Calu3 (cell line): ENCODE results near the gene KCNK13. TPM values are rescaled to one million over a fixed set of nuclear protein-coding genes. Genes with fewer than 3 reads are reported as not detected.
"Not testable (repeated sequence)": the region's sequence is repeated elsewhere in the genome, so short reads cannot be mapped to it uniquely, and the experiment has no call there.

ENCODE experiments used
- BruUV-seq: library from RNA; stranded (reverse); fragments of 400-500 nt; replicated peaks from 2 replicates; lab custom pipeline; 2021; lab: Mats Ljungman, UMichigan
- CTCF ChIA-PET: fragments of 300-600 bp; sonication (Branson Sonifier 250); formaldehyde crosslinking; loops from one replicate; lab custom pipeline; 2022; ENCODE audit warnings: antibody characterized with exemption; lab: Charles Lee
- DNase-seq: peaks from one replicate; pipeline ENCODE4 v3.0.0; 2022
- H3K27ac Mint-ChIP-seq: one replicate; pipeline ENCODE4 v1.8.0; 2022; ENCODE audit warnings: mixed read lengths; ENCODE audit not compliant: unreplicated experiment
- H3K27me3 Mint-ChIP-seq: one replicate; pipeline ENCODE4 v1.8.0; 2022; ENCODE audit warnings: mixed read lengths; ENCODE audit not compliant: unreplicated experiment
- H3K36me3 Mint-ChIP-seq: one replicate; pipeline ENCODE4 v1.8.0; 2022; ENCODE audit warnings: mild to moderate bottlenecking, moderate library complexity, mixed read lengths; ENCODE audit not compliant: insufficient read depth, unreplicated experiment
- H3K4me1 Mint-ChIP-seq: one replicate; pipeline ENCODE4 v1.8.0; 2022; ENCODE audit warnings: mild to moderate bottlenecking, low read depth, mixed read lengths; ENCODE audit not compliant: unreplicated experiment
- H3K4me3 Mint-ChIP-seq: one replicate; pipeline ENCODE4 v1.8.0; 2022; ENCODE audit warnings: mild to moderate bottlenecking, low read depth, moderate library complexity, mixed read lengths; ENCODE audit not compliant: unreplicated experiment
- H3K9me3 Mint-ChIP-seq: one replicate; pipeline ENCODE4 v1.8.0; 2022; ENCODE audit warnings: low read depth, mixed read lengths; ENCODE audit not compliant: unreplicated experiment
- intact Hi-C: fragments of 100-400 bp; cut with micrococcal nuclease; formaldehyde crosslinking; loops from one replicate; pipeline ENCODE4 v1.10.0; 2022; ENCODE audit not compliant: unreplicated experiment
- total RNA-seq: library from RNA; stranded (reverse); gene quantifications from 2 replicates; pipeline ENCODE4 v1.2.3, GENCODE V29; 2022
- TF ChIP-seq, protein P1 (sequence below): fragments of 200-600 bp; IDR thresholded peaks from one replicate; pipeline ENCODE4 v1.8.0; 2022; ENCODE audit warnings: antibody characterized with exemption; ENCODE audit not compliant: unreplicated experiment

Gene KCNK13
- total RNA-seq, 1 experiment from 2014 or later: not detected

GRCh38 chr14:90024910-90025309 is 36.9 kb upstream of the KCNK13 start:
- no TSS peak for BruUV-seq
- CTCF ChIA-PET: no interaction called here

DNA sequence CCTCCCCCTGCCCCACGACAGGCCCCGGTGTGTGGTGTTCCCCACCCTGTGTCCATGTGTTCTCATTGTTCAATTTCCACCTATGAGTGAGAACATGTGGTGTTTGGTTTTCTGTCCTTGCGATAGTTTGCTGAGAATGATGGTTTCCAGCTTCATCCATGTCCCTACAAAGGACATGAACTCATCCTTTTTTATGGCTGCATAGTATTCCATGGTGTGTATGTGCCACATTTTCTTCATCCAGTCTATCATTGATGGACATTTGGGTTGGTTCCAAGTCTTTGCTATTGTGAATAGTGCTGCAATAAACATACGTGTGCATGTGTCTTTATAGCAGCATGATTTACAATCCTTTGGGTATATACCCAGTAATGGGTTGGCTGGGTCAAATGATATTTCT is 35.2 kb upstream of the KCNK13 start:
- BruUV-seq, H3K4me3 Mint-ChIP-seq, H3K4me1 Mint-ChIP-seq, DNase-seq, CTCF ChIA-PET, H3K27ac Mint-ChIP-seq, H3K9me3 Mint-ChIP-seq, intact Hi-C loops, H3K27me3 Mint-ChIP-seq: not testable (repeated sequence)
- peaks cover 12% of the 10 kb centered on the region for H3K36me3 Mint-ChIP-seq

More at GRCh38 chr14:90024910-90025309, 36.9 kb upstream of the KCNK13 start:
- Mint-ChIP-seq H3K4me3 (no peak overlapping the region), H3K36me3 (peaks cover 19% of the 10 kb centered on the region), H3K9me3 (no peaks in the 10 kb centered on the region), H3K4me1 (no peaks in the 10 kb centered on the region), H3K27ac (no peak overlapping the region), H3K27me3 (no peaks in the 10 kb centered on the region)
- DNase-seq: no peak
- intact Hi-C loops: no loop called here
- TF ChIP-seq, protein P1, sequence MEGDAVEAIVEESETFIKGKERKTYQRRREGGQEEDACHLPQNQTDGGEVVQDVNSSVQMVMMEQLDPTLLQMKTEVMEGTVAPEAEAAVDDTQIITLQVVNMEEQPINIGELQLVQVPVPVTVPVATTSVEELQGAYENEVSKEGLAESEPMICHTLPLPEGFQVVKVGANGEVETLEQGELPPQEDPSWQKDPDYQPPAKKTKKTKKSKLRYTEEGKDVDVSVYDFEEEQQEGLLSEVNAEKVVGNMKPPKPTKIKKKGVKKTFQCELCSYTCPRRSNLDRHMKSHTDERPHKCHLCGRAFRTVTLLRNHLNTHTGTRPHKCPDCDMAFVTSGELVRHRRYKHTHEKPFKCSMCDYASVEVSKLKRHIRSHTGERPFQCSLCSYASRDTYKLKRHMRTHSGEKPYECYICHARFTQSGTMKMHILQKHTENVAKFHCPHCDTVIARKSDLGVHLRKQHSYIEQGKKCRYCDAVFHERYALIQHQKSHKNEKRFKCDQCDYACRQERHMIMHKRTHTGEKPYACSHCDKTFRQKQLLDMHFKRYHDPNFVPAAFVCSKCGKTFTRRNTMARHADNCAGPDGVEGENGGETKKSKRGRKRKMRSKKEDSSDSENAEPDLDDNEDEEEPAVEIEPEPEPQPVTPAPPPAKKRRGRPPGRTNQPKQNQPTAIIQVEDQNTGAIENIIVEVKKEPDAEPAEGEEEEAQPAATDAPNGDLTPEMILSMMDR: no peak

DNA sequence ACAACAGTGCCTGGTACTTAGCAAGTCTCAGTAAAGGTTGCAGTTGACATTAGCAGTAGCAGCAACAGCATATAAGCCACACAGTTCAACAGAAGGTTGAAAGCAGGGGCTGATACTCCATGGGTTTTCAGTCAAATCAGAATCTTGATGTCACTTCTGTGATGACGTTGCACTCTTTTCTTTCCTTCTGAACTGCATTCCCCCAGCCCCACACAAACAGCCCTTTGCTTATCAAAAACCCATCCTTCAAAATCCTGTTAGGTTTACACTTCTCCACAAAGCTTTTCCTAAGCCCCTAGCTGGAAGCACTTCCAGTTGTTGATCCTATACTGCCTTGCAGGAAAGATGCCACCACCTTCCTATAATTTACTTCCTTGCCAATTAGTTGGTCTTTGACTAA is 34.0 kb upstream of the KCNK13 start:
- H3K9me3 Mint-ChIP-seq: no peaks in the 10 kb centered on the region
- no peaks in the 10 kb centered on the region for H3K27me3 Mint-ChIP-seq
- no TSS peak for BruUV-seq
- H3K4me1 Mint-ChIP-seq: no peaks in the 10 kb centered on the region
- no peak for DNase-seq
- TF ChIP-seq, protein P1: no peak
- no peak overlapping the region for H3K4me3 Mint-ChIP-seq
- intact Hi-C loops: no loop called here
- peaks cover 10% of the 10 kb centered on the region for H3K36me3 Mint-ChIP-seq
- no peak overlapping the region for H3K27ac Mint-ChIP-seq
- CTCF ChIA-PET: no interaction called here

DNA sequence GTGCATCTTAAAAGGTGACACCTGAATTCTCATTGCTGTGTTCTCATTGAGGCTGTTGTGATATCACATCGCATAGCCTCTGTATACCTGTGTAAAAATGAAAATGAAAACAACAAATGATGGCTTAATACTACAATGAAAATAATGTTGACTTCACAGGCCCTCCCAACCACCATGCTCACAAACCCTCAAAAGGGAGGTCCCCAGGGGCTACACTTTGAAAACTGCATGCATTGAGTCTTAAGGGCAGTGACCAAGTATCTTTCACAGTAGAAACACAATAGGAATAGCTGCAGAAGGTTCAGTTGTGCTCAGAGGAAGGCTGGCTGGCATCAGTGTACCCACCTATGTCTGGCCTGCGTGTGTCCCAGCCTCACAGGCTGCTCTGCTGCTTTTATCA is 27.6 kb upstream of the KCNK13 start:
- TF ChIP-seq, protein P1: no peak
- BruUV-seq: no TSS peak
- CTCF ChIA-PET: no interaction called here
- DNase-seq: no peak
- H3K4me3 Mint-ChIP-seq: no peak overlapping the region
- no peak overlapping the region for H3K27ac Mint-ChIP-seq
- intact Hi-C loops: no loop called here
- H3K9me3 Mint-ChIP-seq: no peaks in the 10 kb centered on the region
- H3K27me3 Mint-ChIP-seq: no peaks in the 10 kb centered on the region
- no peaks in the 10 kb centered on the region for H3K4me1 Mint-ChIP-seq
- H3K36me3 Mint-ChIP-seq: no peaks in the 10 kb centered on the region

GRCh38 chr14:90034835-90035525 is 26.8 kb upstream of the KCNK13 start:
- H3K27me3 Mint-ChIP-seq: no peaks in the 10 kb centered on the region
- intact Hi-C loops: no loop called here
- H3K4me3 Mint-ChIP-seq: no peak overlapping the region
- BruUV-seq: no TSS peak
- H3K4me1 Mint-ChIP-seq: no peaks in the 10 kb centered on the region
- CTCF ChIA-PET: no interaction called here
- DNase-seq: no peak
- no peaks in the 10 kb centered on the region for H3K9me3 Mint-ChIP-seq
- H3K27ac Mint-ChIP-seq: no peak overlapping the region
- TF ChIP-seq, protein P1: no peak
- no peaks in the 10 kb centered on the region for H3K36me3 Mint-ChIP-seq
